HG03060 (cell line): Measurements from ENCODE around the gene HMCN2.

Experiments
- ATAC-seq: cut with Tn5 transposase; IDR thresholded peaks from one replicate; pipeline ENCODE4 v1.9.1; 2021; ENCODE audit warnings: low read depth, moderate number of reproducible peaks; ENCODE audit not compliant: unreplicated experiment

The HMCN2 gene

DNA sequence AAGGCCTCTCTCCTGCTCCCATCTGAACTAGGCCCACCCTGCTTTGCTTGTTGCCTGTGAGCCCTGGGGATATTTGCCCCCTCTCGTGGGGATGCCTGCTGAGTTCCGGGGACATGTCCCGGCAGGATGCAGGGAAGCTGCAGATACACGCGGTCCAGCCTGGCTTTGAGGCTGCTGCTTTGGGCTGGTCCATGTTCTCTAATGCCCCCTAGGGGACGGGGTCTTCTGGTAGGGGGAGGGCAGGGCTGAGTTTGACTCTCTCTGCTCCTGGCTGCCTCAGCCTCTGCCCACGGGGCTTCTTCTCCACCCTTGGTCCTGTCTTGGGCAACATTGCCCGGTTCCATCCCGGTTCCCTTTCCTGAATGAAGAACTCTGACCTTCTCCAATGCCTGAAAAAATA is 94.3 kb downstream of the HMCN2 start:
- no peak for ATAC-seq

DNA sequence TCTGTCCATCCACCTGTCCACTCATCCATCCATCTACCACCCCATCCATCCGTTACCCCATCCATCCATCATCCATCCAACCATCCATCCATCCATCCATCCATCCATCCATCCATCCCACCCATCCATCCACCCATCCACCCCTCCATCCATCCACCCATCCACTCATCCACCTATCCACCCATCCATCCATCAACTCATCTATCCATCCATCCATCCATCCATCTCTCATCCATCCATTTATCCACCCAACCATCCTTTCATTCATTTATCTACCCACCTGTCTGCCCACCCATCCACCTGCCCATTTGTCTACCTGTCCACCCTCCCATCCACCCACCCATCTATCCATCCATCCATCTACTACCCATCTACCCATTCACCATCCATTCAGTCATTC is 95.1 kb downstream of the HMCN2 start:
- ATAC-seq = no peak

DNA sequence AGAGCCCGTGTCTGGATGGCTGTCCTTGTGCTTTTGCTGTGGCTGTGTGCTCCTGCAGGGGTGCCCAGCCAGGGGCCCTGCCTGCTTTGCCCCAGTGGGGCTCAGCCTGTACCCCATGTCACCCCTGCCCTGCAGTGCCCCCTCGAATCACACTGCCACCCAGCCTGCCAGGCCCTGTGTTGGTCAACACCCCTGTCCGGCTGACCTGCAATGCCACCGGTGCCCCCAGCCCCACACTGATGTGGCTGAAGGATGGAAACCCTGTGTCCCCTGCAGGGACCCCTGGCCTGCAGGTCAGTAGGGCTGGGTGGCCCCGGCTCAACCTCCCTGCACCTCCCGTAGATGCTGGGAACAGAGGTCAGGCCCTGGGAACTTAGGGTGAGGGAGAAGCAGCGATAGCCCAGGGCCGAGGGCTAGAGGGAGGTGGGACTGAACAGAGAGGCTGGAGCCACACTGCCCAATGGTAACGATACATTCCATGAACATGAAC is 96.4 kb downstream of the HMCN2 start:
- ATAC-seq = no peak

- ATAC-seq = no peak
Observed at GRCh38 chr9:130362691-130363090, 97.1 kb downstream of the HMCN2 start.

GRCh38 chr9:130363755-130364404 is 98.3 kb downstream of the HMCN2 start:
- no peak for ATAC-seq

DNA sequence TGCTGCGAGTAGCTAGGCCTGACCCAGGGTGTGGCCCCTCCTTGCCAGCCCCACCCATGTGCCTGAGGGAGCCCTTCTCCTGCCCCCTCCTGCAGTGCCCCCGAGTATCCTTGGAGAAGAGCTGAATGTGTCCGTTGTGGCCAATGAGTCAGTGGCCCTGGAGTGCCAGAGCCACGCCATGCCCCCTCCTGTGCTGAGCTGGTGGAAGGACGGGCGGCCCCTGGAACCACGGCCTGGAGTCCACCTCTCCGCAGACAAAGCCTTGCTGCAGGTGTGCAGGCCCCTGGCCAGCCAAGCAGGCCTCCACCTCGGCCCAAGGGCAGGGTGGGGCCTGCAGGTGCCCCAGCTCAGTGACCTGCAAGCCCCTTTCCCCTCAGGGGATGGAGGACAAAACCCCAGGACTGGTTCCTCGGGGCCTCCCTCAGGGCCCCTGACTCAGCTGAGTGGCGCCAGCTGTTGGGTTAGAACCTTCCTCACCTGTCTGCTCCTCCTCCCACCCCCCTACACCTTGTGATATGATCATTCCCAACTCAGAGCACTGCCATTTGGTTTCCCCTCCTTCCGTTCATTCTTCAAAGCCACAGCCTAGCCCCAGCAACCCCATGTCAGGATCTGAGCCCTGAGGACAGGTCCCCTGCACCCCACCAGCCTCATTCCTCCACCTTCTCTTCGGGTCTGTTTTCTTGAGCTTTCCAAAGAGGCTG is 99.2 kb downstream of the HMCN2 start:
- ATAC-seq = no peak

DNA sequence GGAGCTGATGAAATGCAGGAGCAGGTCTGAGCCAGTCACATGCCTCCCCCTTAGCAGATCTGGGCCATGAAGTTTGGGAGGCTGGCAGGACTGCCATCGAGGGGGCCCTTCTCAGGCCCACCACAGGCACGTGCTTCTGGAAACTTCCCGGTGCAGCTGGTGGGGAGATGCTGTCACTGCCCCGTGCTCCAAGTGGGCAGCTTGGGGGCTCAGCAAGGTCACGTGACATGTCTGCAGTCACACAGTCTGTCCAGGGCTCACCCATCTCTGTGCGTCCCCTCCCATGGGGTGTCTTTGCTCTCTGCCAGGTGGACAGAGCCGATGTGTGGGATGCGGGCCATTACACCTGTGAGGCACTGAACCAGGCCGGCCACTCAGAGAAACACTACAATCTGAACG is 99.8 kb downstream of the HMCN2 start:
- ATAC-seq = no peak

DNA sequence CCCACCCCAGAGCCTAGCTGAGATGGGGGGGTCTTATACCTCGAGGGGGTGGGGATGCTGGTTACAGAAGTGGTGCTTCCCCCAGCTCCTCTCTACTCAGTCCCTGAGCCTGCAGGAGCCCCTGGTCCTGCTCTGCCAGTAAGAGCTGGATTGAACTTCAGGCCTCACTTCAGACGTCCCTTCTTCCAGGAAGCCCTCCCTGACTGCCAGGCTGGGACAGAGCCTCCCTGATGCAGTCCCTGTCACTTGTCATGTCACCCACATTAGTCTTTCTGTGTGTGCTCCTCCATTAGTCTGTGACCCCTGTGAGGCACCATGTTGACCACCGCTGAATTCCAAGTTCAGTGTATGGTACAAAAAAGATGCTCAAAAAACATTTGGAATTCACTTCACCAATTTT is 100.5 kb downstream of the HMCN2 start:
- no peak for ATAC-seq

DNA sequence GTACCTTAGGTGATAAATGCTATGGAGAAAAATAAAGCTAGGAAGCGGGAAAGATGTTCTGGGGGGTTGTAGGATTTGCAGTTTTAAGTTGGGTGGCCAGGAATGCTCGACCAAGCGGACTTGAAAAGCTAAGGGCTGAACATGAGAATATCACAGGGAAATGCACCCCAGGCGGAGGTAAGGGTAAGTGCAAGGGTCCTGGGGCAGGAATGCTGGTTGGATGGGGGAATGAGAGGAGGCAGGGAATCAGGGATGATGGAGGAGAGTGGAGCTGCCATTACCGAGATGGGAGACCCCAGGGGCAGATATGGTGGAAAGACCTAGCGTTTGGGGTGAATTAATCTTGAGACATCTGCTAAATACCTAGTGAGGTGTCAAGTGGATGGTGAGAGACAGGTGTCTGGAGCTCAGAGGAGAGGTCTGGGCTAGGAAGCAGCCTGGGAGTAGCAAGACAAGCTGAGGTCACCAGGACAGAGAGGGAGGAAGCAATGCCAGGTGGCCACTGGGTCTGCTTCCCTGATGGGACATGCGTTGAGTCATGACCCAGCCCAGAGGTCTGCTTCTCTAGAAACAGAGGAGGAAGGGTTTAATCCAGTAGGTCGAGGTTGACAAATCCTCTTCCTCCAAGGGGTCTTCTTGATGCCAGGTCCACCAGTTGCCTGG is 101.5 kb downstream of the HMCN2 start:
- ATAC-seq = no peak

DNA sequence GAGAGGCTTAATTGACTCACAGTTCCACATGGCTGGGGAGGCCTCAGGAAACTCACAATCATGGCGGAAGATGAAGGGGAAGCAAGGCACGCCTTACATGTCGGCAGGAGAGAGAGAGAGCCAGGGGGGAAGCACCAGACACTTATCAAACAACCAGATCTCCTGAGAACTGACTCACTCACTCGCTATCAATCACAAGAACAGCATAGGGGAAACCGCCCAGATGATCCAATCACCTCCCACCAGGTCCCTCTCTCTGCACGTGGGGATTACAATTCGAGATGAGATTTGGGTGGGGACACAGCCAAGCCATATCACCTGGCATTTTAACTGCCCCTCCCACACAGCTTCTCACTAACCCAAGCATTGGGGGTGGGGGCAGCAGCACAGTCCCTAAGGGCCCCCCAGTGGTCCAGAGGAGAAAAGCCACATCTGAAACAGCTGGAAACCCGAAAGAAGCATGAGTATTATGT is 103.1 kb downstream of the HMCN2 start:
- no peak for ATAC-seq

DNA sequence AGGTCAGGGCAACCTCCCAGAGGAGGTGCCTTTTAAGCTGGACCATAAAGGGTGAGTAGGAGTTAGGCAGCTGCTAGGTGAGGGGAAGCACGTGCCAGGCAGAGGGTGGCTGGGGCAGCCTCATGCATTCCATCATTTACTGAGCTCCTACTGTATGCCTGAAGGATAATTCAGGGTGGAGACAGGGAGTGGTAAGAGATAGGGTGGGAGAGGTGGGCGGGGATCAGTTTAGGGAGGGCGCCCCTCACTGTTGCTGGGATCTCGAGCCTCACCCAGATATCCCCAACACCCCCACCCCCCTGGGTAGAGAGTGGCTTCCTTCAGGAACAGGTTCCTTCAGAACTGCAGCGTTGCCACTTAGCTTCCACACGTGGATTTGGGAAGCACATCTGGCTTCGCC is 104.7 kb downstream of the HMCN2 start:
- no peak for ATAC-seq

DNA sequence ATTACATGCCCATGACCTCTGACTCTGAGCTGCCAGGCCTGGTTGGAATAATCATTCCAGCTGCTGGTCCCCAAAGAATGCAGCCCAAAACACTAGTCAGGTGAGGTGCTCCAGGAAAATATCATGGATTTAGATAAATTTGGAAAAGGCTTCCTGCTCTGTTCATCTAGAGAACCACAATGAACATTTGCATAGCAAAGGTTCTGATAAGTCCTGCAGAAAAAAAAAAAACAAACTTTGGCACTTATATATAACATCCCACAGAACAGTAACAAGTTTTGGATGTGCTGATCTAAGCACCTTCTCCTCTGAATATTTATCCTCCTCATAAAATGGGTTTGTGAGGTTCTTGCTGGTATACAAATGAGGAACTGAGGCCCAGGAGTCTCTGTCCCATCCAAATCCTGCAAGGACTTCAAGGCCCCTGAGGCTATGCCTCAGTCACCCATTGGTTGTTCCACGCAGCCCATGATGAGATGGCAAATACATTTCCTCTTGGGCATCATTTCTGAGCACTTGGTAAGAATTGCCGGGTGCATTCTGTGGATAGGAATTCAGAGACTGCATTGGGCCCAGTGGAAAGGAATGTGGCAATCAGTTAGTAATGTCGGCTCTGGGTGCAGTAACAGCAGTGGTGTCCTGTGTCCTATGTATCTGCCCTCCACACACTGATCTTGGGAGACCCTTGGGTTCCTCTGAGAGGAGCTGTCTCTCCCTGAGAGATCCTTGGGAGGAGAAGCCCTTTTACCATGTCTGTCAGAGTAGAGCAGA is 105.8 kb downstream of the HMCN2 start:
- no peak for ATAC-seq

DNA sequence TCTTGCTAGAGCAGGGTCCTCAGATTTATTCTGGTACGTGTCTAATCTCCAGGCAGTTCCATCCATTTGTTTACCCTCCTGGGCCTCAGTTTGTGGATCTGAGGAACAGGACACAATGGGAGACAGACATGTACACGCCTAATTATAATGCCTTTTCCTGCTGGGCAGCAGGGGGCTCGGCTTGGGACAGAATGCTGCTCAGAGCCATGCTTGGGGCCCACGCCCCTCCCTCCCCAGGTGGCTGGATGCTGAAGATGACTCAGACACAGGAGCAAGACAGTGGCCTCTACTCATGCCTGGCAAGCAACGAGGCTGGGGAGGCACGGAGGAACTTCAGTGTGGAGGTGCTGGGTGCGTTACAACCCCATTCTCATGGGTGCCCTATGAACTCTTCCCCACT is 106.5 kb downstream of the HMCN2 start:
- no peak for ATAC-seq

DNA sequence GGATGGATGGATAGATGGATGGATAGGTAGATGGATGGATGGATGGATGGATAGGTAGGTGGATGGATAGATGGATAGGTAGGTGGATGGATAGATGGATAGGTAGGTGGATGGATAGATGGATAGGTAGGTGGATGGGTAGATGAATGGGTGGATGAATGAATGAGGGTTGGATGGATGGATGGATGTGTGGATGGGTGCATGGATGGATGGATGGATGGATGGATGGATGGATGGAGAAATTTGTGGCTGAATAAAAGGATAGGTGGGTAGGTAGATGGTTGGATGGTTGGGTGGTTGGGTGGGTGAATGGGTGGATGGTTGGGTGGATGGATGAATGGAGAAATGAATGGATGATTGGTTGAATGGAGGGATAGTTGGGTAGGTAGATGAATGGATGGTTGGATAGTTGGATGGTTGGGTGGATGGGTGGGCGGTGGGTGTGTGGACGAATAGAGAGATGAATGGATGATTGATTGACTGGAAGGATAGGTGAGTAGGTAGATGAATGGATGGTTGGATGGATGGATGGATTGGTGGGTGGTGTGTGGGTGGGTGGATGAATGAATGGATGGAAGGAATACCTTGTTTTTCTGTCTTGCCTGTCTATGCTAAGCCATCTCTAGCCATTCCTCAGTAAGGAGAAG is 108.2 kb downstream of the HMCN2 start:
- no peak for ATAC-seq

GRCh38 chr9:130377612-130378011 is 112.1 kb downstream of the HMCN2 start:
- no peak for ATAC-seq

DNA sequence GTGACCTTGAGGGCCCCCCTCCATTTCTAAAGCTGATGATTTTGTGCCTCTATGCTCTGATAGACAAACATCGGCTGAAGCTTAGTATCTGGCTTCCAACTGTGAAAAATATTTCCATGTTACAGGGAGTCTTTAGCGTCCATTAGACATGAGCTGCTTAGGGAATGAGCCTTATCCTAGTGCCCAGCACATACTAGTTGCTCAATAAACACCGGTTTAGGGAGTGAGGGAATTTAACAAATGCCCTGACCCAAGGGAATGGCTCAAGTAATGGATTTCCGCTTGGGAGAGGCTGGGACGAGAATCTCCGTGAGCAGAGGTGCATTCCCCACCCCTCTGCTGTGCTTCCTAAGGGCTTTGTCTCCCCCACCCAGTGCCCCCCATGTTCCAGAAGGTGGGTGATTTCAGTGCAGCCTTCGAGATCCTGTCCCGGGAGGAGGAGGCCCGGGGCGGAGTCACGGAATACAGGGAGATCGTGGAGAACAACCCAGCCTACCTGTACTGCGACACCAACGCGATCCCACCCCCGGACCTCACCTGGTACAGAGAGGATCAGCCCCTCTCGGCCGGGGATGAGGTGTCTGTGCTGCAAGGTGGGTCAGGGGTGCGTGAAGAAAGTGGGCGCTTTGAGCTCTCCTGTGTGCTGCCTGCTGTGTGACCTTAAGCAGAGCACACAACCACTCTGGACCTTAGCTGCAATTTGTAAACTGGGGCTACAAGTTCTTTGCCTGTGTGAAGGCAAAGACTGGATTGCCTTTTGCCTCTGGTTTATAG is 113.5 kb downstream of the HMCN2 start:
- ATAC-seq = no peak

DNA sequence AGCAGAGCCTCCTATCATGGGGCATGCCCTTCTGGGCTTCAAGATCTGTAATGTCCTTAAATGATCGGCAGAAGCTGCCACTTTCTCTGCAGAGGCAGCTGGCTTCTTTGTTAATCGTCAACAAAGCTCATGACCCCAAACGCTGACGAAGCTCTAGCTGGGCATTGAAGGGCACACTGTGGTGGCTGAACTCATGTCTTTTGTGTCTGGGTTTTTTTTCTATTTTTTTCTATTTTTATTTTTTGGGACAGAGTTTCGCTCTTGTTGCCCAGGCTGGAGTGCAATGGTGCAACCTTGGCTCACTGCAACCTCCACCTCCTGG is 114.0 kb downstream of the HMCN2 start:
- no peak for ATAC-seq

- no peak for ATAC-seq
Observed at GRCh38 chr9:130380920-130381469, 115.4 kb downstream of the HMCN2 start.

GRCh38 chr9:130381660-130382059 is 116.1 kb downstream of the HMCN2 start:
- ATAC-seq = no peak

DNA sequence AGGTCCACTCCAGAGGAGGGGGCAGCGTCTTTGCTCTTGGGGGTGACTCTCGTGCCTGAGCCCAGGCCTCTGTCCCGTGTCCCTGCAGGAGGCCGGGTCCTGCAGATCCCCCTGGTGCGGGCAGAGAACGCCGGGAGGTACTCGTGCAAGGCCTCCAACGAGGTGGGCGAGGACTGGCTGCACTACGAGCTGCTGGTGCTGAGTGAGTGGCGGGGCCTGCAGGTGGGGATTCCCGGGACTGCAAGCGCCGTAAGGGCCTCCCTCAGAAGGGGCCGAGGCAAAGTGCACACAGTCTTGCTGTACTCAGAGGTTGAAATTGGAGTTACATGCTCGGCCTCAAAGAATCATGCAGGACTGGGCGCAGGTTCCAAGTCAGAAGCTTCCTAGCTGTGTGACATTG is 116.5 kb downstream of the HMCN2 start:
- ATAC-seq = no peak
